ENCODE measurements around the gene CBX7. TPM values are rescaled to one million over a fixed set of nuclear protein-coding genes. Genes with fewer than 3 reads are reported as not detected.
A peak's percentile ranks its signal among the peaks of the same experiment; 100 is the strongest.

The CBX7 gene
- total and polyA plus RNA-seq, 2 donors (not counting 1 experiment from before 2014, with no cell fraction given) = 2.8 to 14.7 TPM

DNA sequence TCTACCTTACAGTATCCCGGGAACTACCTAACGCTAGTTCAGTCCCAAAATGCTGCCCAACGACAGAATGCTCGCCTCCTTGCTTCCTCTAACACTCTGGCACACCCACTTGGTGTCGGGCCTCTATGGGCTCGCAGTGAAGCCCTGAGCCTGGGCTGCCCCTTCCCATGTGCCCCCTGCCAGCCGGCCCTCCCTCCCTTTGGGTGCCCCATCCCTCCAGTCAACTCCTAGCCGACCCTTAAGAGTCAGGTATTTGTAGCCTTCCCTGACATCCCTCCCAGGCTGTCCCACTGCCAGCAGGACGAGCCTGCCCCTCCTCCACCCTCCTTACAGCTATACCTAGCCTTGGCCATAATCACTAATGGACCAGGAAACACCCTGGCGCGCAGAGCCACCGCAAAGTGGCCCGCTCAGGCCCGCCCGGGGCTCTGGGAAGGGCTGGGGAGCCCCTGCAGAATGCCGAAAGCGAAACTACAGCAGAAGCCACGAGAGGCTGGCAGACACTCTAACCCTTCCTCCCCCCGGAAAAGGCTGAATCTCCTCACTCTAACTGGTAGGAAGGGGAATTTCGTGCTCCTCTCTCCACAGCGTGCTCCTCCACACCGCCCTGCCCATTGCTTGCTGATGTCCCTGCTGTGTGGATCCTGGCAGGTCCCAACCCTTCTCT, 8.2 kb downstream of the CBX7 start:
- H3K27me3 ChIP-seq (ENCODE audit: control insufficient read depth, insufficient read depth, low read length) = no peaks in the 10 kb centered on the region
- TF ChIP-seq EZH2 (IDR thresholded peaks at IDR 0.05; ENCODE audit: low read length, missing control alignments) = no peak
- TF ChIP-seq, protein P1, sequence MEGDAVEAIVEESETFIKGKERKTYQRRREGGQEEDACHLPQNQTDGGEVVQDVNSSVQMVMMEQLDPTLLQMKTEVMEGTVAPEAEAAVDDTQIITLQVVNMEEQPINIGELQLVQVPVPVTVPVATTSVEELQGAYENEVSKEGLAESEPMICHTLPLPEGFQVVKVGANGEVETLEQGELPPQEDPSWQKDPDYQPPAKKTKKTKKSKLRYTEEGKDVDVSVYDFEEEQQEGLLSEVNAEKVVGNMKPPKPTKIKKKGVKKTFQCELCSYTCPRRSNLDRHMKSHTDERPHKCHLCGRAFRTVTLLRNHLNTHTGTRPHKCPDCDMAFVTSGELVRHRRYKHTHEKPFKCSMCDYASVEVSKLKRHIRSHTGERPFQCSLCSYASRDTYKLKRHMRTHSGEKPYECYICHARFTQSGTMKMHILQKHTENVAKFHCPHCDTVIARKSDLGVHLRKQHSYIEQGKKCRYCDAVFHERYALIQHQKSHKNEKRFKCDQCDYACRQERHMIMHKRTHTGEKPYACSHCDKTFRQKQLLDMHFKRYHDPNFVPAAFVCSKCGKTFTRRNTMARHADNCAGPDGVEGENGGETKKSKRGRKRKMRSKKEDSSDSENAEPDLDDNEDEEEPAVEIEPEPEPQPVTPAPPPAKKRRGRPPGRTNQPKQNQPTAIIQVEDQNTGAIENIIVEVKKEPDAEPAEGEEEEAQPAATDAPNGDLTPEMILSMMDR (conservative IDR thresholded peaks at IDR 0.05 in 1 of 2, IDR thresholded peaks at IDR 0.05 in 1 of 2; ENCODE audit: low read depth in 1 of 2, low read length in 2 of 2) = no peak
- peak overlapping the region; percentile 92 for H3K4me2 ChIP-seq (ENCODE audit: extremely low read depth, insufficient read depth, low read length)
- H3K4me1 ChIP-seq (ENCODE audit: control insufficient read depth, extremely low read depth, insufficient read depth, low read length) = peaks cover 3% of the 10 kb centered on the region
- H3K27ac ChIP-seq (ENCODE audit: insufficient read depth, low read length) = no peak overlapping the region
- no peaks in the 10 kb centered on the region for H3K9me3 ChIP-seq (ENCODE audit: control insufficient read depth, insufficient read depth, low read depth, low read length)
- peak; percentile 38 to 41 for DNase-seq (ENCODE audit: low read depth in 2 of 2)
- peak overlapping the region; percentile 79 for H2AFZ ChIP-seq (ENCODE audit: low read length)
- peak overlapping the region; percentile 59 for H3K9ac ChIP-seq (ENCODE audit: insufficient read depth, low read length)
- H4K20me1 ChIP-seq (ENCODE audit: control insufficient read depth, extremely low read depth, insufficient read depth, low read length) = no peaks in the 10 kb centered on the region
- H3K36me3 ChIP-seq (ENCODE audit: control insufficient read depth, insufficient read depth, low read length) = no peaks in the 10 kb centered on the region
- no peaks in the 10 kb centered on the region for H3K79me2 ChIP-seq (ENCODE audit: control insufficient read depth, insufficient read depth, low read length)
- H3K4me3 ChIP-seq (replicated peaks in 1 of 4; ENCODE audit: control extremely low read depth in 1 of 4, insufficient read depth in 1 of 4, low read depth in 3 of 4, low read length in 4 of 4) = peak overlapping the region; percentile 66 to 96 (median 70)

DNA sequence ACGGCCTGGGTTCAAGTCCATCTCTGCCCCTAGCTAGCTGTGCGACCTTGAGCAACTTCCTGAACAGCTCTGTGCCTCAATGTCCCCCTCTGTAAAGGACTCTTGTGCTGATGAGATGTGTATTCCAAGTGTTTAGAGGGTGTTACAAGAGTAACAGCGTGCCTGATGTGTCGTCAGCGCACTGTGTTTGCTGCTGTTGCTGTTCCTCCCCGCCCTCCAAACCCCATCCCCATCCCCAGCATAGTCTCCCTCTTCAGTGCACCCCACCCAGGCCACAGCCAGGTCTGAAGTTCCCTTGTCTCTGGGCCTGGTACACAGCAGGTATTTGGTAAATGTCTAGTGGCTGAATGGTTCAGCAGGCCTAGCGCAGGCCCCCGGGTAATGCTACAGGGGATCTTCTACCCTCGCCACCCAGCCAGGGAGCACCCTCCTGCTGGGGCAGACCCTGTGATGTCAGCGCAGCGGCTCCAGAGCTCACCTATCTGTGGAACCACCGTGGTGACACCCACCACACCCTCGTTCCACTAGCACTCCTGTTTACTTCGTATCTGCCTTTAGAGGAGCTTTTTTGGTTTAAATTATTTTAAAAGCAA, 10.3 kb downstream of the CBX7 start:
- no peaks in the 10 kb centered on the region for H3K36me3 ChIP-seq (ENCODE audit: control insufficient read depth, insufficient read depth, low read length)
- H3K9me3 ChIP-seq (ENCODE audit: control insufficient read depth, insufficient read depth, low read depth, low read length) = no peaks in the 10 kb centered on the region
- no peaks in the 10 kb centered on the region for H4K20me1 ChIP-seq (ENCODE audit: control insufficient read depth, extremely low read depth, insufficient read depth, low read length)
- no peak for TF ChIP-seq EZH2 (IDR thresholded peaks at IDR 0.05; ENCODE audit: low read length, missing control alignments)
- TF ChIP-seq, protein P1 (conservative IDR thresholded peaks at IDR 0.05 in 1 of 2, IDR thresholded peaks at IDR 0.05 in 1 of 2; ENCODE audit: low read depth in 1 of 2, low read length in 2 of 2) = no peak
- H3K4me2 ChIP-seq (ENCODE audit: extremely low read depth, insufficient read depth, low read length) = no peak overlapping the region
- H3K27ac ChIP-seq (ENCODE audit: insufficient read depth, low read length) = no peak overlapping the region
- H3K4me3 ChIP-seq (replicated peaks in 1 of 4; ENCODE audit: control extremely low read depth in 1 of 4, insufficient read depth in 1 of 4, low read depth in 3 of 4, low read length in 4 of 4) = no peak overlapping the region
- no peaks in the 10 kb centered on the region for H3K27me3 ChIP-seq (ENCODE audit: control insufficient read depth, insufficient read depth, low read length)
- H2AFZ ChIP-seq (ENCODE audit: low read length) = no peak overlapping the region
- peaks cover 3% of the 10 kb centered on the region for H3K4me1 ChIP-seq (ENCODE audit: control insufficient read depth, extremely low read depth, insufficient read depth, low read length)
- H3K9ac ChIP-seq (ENCODE audit: insufficient read depth, low read length) = no peak overlapping the region
- H3K79me2 ChIP-seq (ENCODE audit: control insufficient read depth, insufficient read depth, low read length) = no peaks in the 10 kb centered on the region
- no peak for DNase-seq (ENCODE audit: low read depth in 2 of 2)

DNA sequence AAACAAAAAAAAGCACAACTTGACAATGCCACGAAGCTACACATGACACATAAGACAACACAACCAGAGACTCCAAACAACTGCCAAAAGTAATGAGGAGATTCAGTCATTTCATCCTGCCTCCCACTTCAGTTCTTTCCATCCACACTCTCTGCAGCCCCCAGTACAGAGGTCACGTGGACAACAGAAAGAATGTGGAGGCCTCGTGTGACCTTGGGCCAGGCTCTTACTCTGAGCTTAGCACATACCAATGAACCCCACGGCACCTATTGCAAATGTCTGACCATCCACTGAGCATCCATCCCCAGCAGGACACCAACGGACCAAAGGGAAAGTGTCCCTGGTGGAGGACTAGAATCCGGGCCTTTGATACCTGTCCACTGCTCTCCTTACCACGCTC, 12.5 kb downstream of the CBX7 start:
- H3K36me3 ChIP-seq (ENCODE audit: control insufficient read depth, insufficient read depth, low read length) = no peaks in the 10 kb centered on the region
- H3K4me1 ChIP-seq (ENCODE audit: control insufficient read depth, extremely low read depth, insufficient read depth, low read length) = peaks cover 3% of the 10 kb centered on the region
- H3K79me2 ChIP-seq (ENCODE audit: control insufficient read depth, insufficient read depth, low read length) = no peaks in the 10 kb centered on the region
- no peak overlapping the region for H3K27ac ChIP-seq (ENCODE audit: insufficient read depth, low read length)
- H3K4me3 ChIP-seq (replicated peaks in 1 of 4; ENCODE audit: control extremely low read depth in 1 of 4, insufficient read depth in 1 of 4, low read depth in 3 of 4, low read length in 4 of 4) = no peak overlapping the region
- H2AFZ ChIP-seq (ENCODE audit: low read length) = no peak overlapping the region
- H3K4me2 ChIP-seq (ENCODE audit: extremely low read depth, insufficient read depth, low read length) = no peak overlapping the region
- TF ChIP-seq EZH2 (IDR thresholded peaks at IDR 0.05; ENCODE audit: low read length, missing control alignments) = no peak
- TF ChIP-seq, protein P1 (conservative IDR thresholded peaks at IDR 0.05 in 1 of 2, IDR thresholded peaks at IDR 0.05 in 1 of 2; ENCODE audit: low read depth in 1 of 2, low read length in 2 of 2) = no peak
- DNase-seq (ENCODE audit: low read depth in 2 of 2) = no peak
- no peaks in the 10 kb centered on the region for H3K9me3 ChIP-seq (ENCODE audit: control insufficient read depth, insufficient read depth, low read depth, low read length)
- no peaks in the 10 kb centered on the region for H4K20me1 ChIP-seq (ENCODE audit: control insufficient read depth, extremely low read depth, insufficient read depth, low read length)
- H3K27me3 ChIP-seq (ENCODE audit: control insufficient read depth, insufficient read depth, low read length) = no peaks in the 10 kb centered on the region
- no peak overlapping the region for H3K9ac ChIP-seq (ENCODE audit: insufficient read depth, low read length)
